Colonic mucosa (tissue), 4 donors: ENCODE data around the gene PLCD3. TPM values are rescaled to one million over a fixed set of nuclear protein-coding genes. Genes with fewer than 3 reads are reported as not detected.

Source experiments
- DNase-seq: peaks from one replicate; pipeline ENCODE4 v3.0.0-alpha.2; 2020
- H3K27ac ChIP-seq: fragments of 200-600 bp; one replicate; pipeline ENCODE4 v1.8.0; 2021
- H3K27me3 ChIP-seq: fragments of 200-600 bp; one replicate; pipeline ENCODE4 v1.8.0; 2021
- H3K36me3 ChIP-seq: fragments of 200-600 bp; one replicate; pipeline ENCODE4 v1.8.0; 2021
- H3K4me1 ChIP-seq: fragments of 200-600 bp; one replicate; pipeline ENCODE4 v1.8.0; 2021; ENCODE audit warnings: mild to moderate bottlenecking
- H3K4me3 ChIP-seq: fragments of 200-600 bp; one replicate; pipeline ENCODE4 v1.8.0; 2021
- H3K9ac ChIP-seq, 2 donors: one replicate each; pipeline ENCODE4 v1.7.0; 2013; ENCODE audit warnings: control low read depth in 2 of 2, low read depth in 2 of 2, low read length in 2 of 2
- H3K9me3 ChIP-seq: fragments of 200-600 bp; one replicate; pipeline ENCODE4 v1.8.0; 2021
- intact Hi-C: fragments of 100-400 bp; cut with DNase I; formaldehyde crosslinking; loops from one replicate; pipeline ENCODE4 v1.14.1; 2022
- total RNA-seq, 2 donors: library from RNA; stranded (reverse); fragmentation: NEBNext Ultra II Directional in 1 of 2; extraction: Animal tissue kit (Norgen Biotek cat#: 25700) in 1 of 2; gene quantifications; one replicate each; pipeline ENCODE4 v1.2.1, GENCODE V29; 2021
- TF ChIP-seq, protein P1 (sequence below): fragments of 200-600 bp; IDR thresholded peaks from one replicate; pipeline ENCODE4 v1.8.0; 2022; ENCODE audit warnings: antibody characterized with exemption, mild to moderate bottlenecking
- donor health status: healthy.
- donor health status: DM: no; HTN: no; CAD: no.
- donor health status: DM: no; HTN: no; CAD: no.

Gene PLCD3
- total RNA-seq, 2 donors from 2014 or later: 300 to 312 TPM

- H3K27me3 ChIP-seq: no peaks in the 10 kb centered on the region
- no peaks in the 10 kb centered on the region for H3K36me3 ChIP-seq
- H3K4me3 ChIP-seq: no peak overlapping the region
- H3K9me3 ChIP-seq: no peaks in the 10 kb centered on the region
- intact Hi-C loops: no loop called here
- peak; percentile 47 for DNase-seq
- H3K4me1 ChIP-seq: no peaks in the 10 kb centered on the region
- TF ChIP-seq, protein P1, sequence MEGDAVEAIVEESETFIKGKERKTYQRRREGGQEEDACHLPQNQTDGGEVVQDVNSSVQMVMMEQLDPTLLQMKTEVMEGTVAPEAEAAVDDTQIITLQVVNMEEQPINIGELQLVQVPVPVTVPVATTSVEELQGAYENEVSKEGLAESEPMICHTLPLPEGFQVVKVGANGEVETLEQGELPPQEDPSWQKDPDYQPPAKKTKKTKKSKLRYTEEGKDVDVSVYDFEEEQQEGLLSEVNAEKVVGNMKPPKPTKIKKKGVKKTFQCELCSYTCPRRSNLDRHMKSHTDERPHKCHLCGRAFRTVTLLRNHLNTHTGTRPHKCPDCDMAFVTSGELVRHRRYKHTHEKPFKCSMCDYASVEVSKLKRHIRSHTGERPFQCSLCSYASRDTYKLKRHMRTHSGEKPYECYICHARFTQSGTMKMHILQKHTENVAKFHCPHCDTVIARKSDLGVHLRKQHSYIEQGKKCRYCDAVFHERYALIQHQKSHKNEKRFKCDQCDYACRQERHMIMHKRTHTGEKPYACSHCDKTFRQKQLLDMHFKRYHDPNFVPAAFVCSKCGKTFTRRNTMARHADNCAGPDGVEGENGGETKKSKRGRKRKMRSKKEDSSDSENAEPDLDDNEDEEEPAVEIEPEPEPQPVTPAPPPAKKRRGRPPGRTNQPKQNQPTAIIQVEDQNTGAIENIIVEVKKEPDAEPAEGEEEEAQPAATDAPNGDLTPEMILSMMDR: no peak
- peak overlapping the region; percentile 70 for H3K27ac ChIP-seq
- H3K9ac ChIP-seq: peak overlapping the region in 1 of 2 donors; percentile 17
Observed at GRCh38 chr17:45092911-45093430, 39.3 kb downstream of the PLCD3 start.

DNA sequence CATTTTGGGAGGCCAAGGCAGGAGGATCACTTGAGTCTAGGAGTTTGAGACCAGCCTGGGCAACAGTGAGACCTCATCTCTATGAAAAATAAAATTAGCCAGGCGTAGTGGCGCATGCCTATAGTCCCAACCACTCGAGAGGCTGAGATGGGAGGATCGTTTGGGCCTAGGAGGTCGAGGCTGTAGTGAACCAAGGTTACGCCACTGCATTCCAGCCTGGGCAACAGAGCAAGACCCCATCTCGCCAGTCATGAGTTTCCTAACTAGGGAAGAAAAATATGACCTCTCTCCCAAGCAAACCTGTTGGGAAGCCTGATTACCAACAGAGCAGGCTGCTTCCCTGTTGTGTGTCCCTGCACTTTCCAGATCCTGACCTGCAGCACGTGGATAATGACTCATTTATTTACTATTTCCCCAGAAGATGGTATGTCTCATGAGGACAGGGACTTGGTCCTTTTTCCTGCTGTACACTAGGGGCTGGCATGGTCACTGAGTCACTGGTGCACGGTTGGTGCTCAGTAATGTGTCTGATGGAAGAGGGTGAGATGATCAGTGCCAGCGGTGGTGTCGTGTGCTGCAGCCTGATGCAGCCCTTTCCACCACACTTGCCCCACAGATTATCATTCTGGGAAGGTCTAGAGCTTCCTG lies 40.4 kb downstream of the PLCD3 start:
- Histone ChIP-seq H3K27me3 (no peaks in the 10 kb centered on the region), H3K9me3 (no peaks in the 10 kb centered on the region), H3K4me1 (no peaks in the 10 kb centered on the region), H3K4me3 (no peak overlapping the region), H3K9ac (no peak overlapping the region), H3K27ac (peak overlapping the region; percentile 19), H3K36me3 (no peaks in the 10 kb centered on the region)
- intact Hi-C loops: no loop called here
- no peak for DNase-seq
- TF ChIP-seq, protein P1: no peak

GRCh38 chr17:45090711-45091110 lies 41.6 kb downstream of the PLCD3 start:
- Histone ChIP-seq H3K4me3 (no peak overlapping the region), H3K9ac (no peak overlapping the region), H3K9me3 (no peaks in the 10 kb centered on the region), H3K36me3 (no peaks in the 10 kb centered on the region), H3K27me3 (no peaks in the 10 kb centered on the region), H3K4me1 (no peaks in the 10 kb centered on the region), H3K27ac (no peak overlapping the region)
- intact Hi-C loops: no loop called here
- DNase-seq: no peak
- TF ChIP-seq, protein P1: no peak

DNA sequence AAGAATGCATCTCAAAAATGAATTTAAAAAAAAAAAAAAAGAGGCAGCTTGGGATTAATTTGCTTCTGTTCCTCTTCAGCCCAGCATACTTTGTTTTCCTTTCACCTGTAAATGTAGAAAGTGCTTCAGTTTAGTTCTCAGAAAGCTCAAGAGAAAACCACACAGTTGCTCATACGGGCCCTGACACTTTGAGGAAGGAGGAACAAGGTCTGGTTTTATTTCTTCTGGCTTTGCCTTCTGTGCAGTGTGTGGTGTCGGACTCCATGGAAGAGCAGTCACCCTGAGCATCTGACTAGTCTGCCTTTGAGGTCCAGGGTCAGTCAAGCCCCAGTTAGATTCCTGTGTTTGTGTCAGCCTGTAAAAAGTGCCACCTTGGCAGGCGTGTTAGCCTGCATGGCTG lies 43.6 kb downstream of the PLCD3 start:
- no peaks in the 10 kb centered on the region for H3K36me3 ChIP-seq
- no peak for DNase-seq
- no peaks in the 10 kb centered on the region for H3K4me1 ChIP-seq
- H3K27me3 ChIP-seq: no peaks in the 10 kb centered on the region
- H3K9me3 ChIP-seq: no peaks in the 10 kb centered on the region
- H3K27ac ChIP-seq: no peak overlapping the region
- no peak overlapping the region for H3K4me3 ChIP-seq
- TF ChIP-seq, protein P1: no peak
- intact Hi-C loops: no loop called here
- no peak overlapping the region for H3K9ac ChIP-seq

GRCh38 chr17:45087978-45088377 lies 44.3 kb downstream of the PLCD3 start:
- Histone ChIP-seq H3K9ac (no peak overlapping the region), H3K36me3 (no peaks in the 10 kb centered on the region), H3K9me3 (no peaks in the 10 kb centered on the region), H3K27ac (peak overlapping the region; percentile 17), H3K4me1 (no peaks in the 10 kb centered on the region), H3K27me3 (no peaks in the 10 kb centered on the region), H3K4me3 (no peak overlapping the region)
- intact Hi-C loops: no loop called here
- no peak for DNase-seq
- TF ChIP-seq, protein P1: no peak
